GM12891 (cell line): ENCODE data around the gene ARHGEF11.

Experiments
- POLR2A ChIP-seq: IDR thresholded peaks from 2 replicates; pipeline ENCODE4 v1.6.1; 2011; ENCODE audit warnings: low read depth, low read length, control low read depth
- POLR2AphosphoS5 ChIP-seq: IDR thresholded peaks from 2 replicates; pipeline ENCODE4 v1.6.1; 2011; ENCODE audit warnings: low read depth, low read length, control low read depth
- SPI1 ChIP-seq: IDR thresholded peaks from 2 replicates; pipeline ENCODE4 v1.6.1; 2011; ENCODE audit warnings: low read depth, low read length, control low read depth
- TAF1 ChIP-seq: IDR thresholded peaks from 2 replicates; pipeline ENCODE4 v1.6.1; 2011; ENCODE audit warnings: low read depth, low read length, control low read depth

DNA sequence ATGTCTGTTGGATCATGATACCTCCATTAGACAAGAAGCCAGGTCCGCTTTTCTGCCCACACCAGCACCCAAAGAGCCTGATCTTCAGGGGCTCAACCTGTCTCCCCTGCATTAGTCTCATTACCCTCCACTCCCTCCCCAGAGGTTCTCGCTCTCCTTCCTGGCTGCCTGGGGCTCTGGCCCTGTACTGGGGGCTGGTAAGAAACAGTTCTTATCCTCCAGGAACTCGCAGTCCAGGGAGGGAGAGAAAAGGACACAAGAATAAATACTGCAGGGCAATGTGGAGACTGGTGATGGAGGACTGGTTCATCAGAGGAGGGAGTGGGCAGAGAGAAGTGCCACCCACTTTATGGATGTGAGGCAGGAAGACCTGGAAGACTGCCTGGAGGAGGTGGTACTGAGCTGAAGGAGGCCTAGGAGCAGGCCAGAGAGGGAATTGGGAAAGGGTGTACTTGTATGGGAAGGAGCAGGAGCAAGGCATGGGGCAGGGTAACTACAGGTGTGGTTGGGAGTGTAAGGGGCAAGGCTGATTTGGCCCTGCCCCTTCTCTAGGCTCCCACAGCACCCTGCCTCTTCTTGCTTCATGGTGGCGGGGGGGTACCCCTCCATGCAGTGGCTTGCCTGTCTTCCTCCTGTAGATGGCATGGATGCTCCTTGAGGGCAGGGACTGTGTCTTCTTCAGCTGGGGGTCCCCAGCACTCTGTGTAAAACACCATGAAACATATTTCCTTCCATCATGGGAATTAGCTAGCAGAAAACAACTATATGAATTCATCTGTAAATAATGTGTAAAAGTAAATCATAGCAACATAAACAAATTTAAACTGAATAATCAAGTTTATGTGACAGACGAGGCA is 120.2 kb downstream of the ARHGEF11 start:
- no peak for TF ChIP-seq TAF1
- TF ChIP-seq POLR2A, result no peak
- TF ChIP-seq POLR2AphosphoS5, result no peak
- no peak for TF ChIP-seq SPI1
